Subcutaneous abdominal adipose tissue (tissue), 5 donors: ENCODE data around the gene EXOC3L2.
A peak's percentile ranks its signal among the peaks of the same experiment; 100 is the strongest.

ENCODE experiments used
- H3K27ac ChIP-seq: one replicate; pipeline ENCODE4 v1.7.0; 2013; ENCODE audit warnings: low read depth, mild to moderate bottlenecking, inconsistent platforms, low read length, moderate library complexity
- H3K27me3 ChIP-seq, 5 donors: one replicate each; pipeline ENCODE4 v1.7.0; 2013; ENCODE audit warnings: low read length in 5 of 5, inconsistent platforms in 1 of 5; ENCODE audit not compliant: control insufficient read depth in 5 of 5, insufficient read depth in 4 of 5
- H3K36me3 ChIP-seq, 5 donors: one replicate each; pipeline ENCODE4 v1.7.0; 2013; ENCODE audit warnings: low read length in 5 of 5; ENCODE audit not compliant: control insufficient read depth in 5 of 5, insufficient read depth in 5 of 5
- H3K4me1 ChIP-seq, 5 donors: one replicate each; pipeline ENCODE4 v1.7.0; 2013; ENCODE audit warnings: low read length in 5 of 5, mild to moderate bottlenecking in 3 of 5, moderate library complexity in 1 of 5; ENCODE audit not compliant: control insufficient read depth in 5 of 5, insufficient read depth in 5 of 5
- H3K4me3 ChIP-seq, 5 donors: one replicate each; pipeline ENCODE4 v1.7.0; 2013; ENCODE audit warnings: low read length in 5 of 5, low read depth in 1 of 5
- H3K9ac ChIP-seq, 5 donors: one replicate each; pipeline ENCODE4 v1.7.0; 2013; ENCODE audit warnings: low read length in 5 of 5, mild to moderate bottlenecking in 4 of 5, moderate library complexity in 3 of 5
- H3K9me3 ChIP-seq, 5 donors: one replicate each; pipeline ENCODE4 v1.7.0; 2013; ENCODE audit warnings: low read length in 5 of 5; ENCODE audit not compliant: control insufficient read depth in 5 of 5
- donor health status: healthy.
- donor health status: healthy.
- donor health status: healthy.
- donor health status: healthy.
- donor health status: healthy.

The EXOC3L2 gene

GRCh38 chr19:45262570-45262969 is 17.4 kb upstream of the EXOC3L2 start:
- Histone ChIP-seq H3K9me3 (no peaks in the 10 kb centered on the region), H3K36me3 (peaks cover 0 to 34% (median 22%) of the 10 kb centered on the region in 5 donors)

DNA sequence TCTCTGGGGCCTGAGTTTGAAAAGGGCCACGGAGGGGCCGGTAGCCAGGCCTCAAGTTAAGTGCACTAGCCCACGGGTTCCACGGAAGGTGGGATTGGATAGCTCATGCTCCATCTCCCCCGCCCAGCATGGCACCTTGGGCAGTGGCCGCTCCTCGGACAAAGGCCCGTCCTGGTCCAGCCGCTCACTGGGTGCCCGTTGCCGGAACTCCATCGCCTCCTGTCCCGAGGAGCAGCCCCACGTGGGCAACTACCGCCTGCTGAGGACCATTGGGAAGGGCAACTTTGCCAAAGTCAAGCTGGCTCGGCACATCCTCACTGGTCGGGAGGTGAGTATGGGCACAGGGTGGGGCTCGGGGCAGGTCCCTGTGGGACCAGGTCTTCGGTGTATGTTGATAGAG is 13.7 kb upstream of the EXOC3L2 start:
- Histone ChIP-seq H3K27ac (no peak overlapping the region), H3K27me3 (no peaks in the 10 kb centered on the region), H3K4me1 (peaks cover 1 to 14% (median 4%) of the 10 kb centered on the region in 5 donors), H3K9me3 (no peaks in the 10 kb centered on the region), H3K4me3 (no peak overlapping the region), H3K36me3 (peaks cover 0 to 20% (median 8%) of the 10 kb centered on the region in 5 donors), H3K9ac (no peak overlapping the region)

More at GRCh38 chr19:45262570-45262969, 17.4 kb upstream of the EXOC3L2 start:
- no peaks in the 10 kb centered on the region for H3K27me3 ChIP-seq
- H3K9ac ChIP-seq: no peak overlapping the region
- peaks cover 0 to 1% (median 0%) of the 10 kb centered on the region in 5 donors for H3K4me1 ChIP-seq
- no peak overlapping the region for H3K27ac ChIP-seq
- H3K4me3 ChIP-seq: no peak overlapping the region

GRCh38 chr19:45256836-45257235 is 11.6 kb upstream of the EXOC3L2 start:
- Histone ChIP-seq H3K9ac (no peak overlapping the region), H3K27me3 (no peaks in the 10 kb centered on the region), H3K4me1 (peaks cover 4 to 34% (median 24%) of the 10 kb centered on the region in 5 donors), H3K36me3 (peaks cover 0 to 13% (median 8%) of the 10 kb centered on the region in 5 donors), H3K9me3 (no peaks in the 10 kb centered on the region), H3K27ac (no peak overlapping the region), H3K4me3 (no peak overlapping the region)

- H3K9me3 ChIP-seq: no peaks in the 10 kb centered on the region
- no peak overlapping the region for H3K4me3 ChIP-seq
- H3K36me3 ChIP-seq: peaks cover 0 to 9% (median 5%) of the 10 kb centered on the region in 5 donors
- H3K27me3 ChIP-seq: no peaks in the 10 kb centered on the region
- peaks cover 4 to 40% (median 29%) of the 10 kb centered on the region in 5 donors for H3K4me1 ChIP-seq
- H3K9ac ChIP-seq: peak overlapping the region in 1 of 5 donors; percentile 41
- H3K27ac ChIP-seq: no peak overlapping the region
Measured at GRCh38 chr19:45255611-45256157, 10.5 kb upstream of the EXOC3L2 start.

DNA sequence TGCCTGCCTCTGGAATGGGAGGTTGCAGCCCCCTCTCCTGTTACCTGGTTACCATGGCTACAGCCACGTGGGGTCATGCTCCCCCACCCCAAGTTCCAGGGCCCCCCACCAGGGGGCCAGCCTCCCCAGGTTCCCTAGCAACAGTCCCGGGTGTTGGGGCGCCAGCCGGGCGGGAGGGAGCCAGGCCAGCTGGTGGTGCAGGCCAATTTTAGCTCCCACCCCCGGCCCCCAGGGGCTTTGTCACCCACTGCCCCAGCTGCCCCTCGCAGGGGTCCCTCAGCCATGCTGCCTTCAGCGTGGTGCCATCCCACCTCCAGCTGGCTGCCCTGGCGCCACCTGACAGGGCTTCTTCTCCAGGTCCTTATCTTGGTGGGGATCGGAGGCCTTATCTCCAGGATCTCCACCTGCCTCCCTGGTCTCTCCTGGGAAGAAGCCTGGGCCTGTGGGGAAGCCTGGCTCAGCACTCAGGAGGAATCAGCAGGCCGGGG is 8.9 kb upstream of the EXOC3L2 start:
- Histone ChIP-seq H3K27me3 (no peaks in the 10 kb centered on the region), H3K27ac (no peak overlapping the region), H3K4me3 (no peak overlapping the region), H3K36me3 (peaks cover 0 to 7% (median 3%) of the 10 kb centered on the region in 5 donors), H3K9ac (peak overlapping the region in 1 of 5 donors; percentile 55), H3K9me3 (no peaks in the 10 kb centered on the region), H3K4me1 (peaks cover 2 to 48% (median 35%) of the 10 kb centered on the region in 5 donors)

DNA sequence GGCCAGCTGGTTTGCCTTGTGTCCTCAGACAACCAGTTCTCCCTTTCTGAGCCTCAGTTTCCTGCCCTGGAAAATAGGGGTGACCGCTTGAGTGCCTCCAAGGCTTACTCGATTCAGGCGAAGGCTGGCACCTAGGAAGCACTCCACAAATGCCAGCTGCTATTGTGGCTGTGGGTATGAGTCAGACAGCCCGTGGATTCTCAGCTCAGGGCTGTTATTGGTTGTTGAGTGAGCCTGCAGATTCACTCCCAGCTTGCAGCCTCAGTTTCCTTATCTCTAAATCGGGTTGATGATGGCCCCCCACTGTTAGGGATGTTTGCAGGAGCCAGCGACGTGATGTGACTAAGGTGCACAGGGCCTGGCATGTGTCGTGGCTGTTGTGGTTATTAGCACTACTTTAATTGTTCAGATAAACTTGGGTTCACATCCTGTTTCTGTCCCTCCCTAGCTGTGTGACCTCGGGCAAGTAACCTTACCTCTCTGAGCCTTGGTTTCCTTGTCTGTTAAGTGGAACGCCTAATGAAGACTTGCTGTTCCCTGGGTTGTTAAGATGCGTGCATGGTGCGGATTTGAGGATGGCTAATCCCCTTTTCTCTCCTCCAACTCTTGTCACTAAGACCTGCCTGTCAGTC is 8.3 kb upstream of the EXOC3L2 start:
- H3K9me3 ChIP-seq: no peaks in the 10 kb centered on the region
- H3K9ac ChIP-seq: peak overlapping the region in 3 of 5 donors; percentile 23 to 92 (median 80)
- H3K27me3 ChIP-seq: no peaks in the 10 kb centered on the region
- H3K36me3 ChIP-seq: peaks cover 0 to 5% (median 0%) of the 10 kb centered on the region in 5 donors
- no peak overlapping the region for H3K27ac ChIP-seq
- peak overlapping the region in 2 of 5 donors; percentile 24 to 79 for H3K4me3 ChIP-seq
- H3K4me1 ChIP-seq: peaks cover 2 to 51% (median 39%) of the 10 kb centered on the region in 5 donors

DNA sequence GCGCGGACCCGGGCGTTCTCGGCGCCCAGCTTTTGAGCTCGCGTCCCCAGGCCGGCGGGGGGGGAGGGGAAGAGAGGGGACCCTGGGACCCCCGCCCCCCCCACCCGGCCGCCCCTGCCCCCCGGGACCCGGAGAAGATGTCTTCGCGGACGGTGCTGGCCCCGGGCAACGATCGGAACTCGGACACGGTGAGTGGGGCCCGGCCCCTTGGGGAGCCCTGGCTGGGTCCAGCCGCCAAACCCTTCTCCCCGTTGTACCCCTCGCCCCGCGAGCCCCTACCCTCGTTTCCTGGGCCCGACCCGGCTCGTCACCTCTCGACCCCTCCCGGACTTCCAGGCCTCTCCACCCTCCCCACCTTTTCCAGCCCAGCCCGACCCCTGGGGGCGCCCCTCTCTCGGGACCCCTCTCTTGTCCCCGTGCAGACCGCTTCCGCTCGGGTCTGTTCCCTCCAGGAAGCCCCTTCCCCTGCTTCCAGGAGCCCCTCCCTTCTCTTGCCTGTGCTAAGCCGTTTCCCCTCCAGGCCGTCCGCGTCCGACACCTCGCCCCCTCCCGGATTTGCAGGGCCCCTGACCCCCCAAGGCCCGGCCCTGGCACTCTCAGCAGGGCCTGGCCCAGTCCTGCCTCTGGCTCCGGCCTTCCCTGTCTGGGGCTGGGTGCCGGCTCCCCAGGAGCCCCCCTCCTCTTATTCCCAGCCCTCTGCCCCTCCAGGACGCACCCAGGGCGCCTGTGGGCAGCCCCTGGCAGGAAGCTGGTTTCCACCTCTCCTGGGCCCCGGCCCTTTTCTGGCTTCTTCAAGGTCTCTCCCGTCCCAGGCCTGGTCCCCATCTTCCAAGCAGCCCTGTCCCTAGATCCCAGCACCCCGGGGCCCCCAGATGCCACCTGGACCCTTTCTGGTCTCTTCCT is 6.5 kb upstream of the EXOC3L2 start:
- no peaks in the 10 kb centered on the region for H3K9me3 ChIP-seq
- H3K27ac ChIP-seq: no peak overlapping the region
- H3K4me1 ChIP-seq: peaks cover 2 to 56% (median 39%) of the 10 kb centered on the region in 5 donors
- H3K36me3 ChIP-seq: peaks cover 0 to 5% (median 0%) of the 10 kb centered on the region in 5 donors
- H3K9ac ChIP-seq: peak overlapping the region; percentile 68 to 92 (median 88)
- H3K4me3 ChIP-seq: peak overlapping the region; percentile 63 to 81 (median 79)
- H3K27me3 ChIP-seq: no peaks in the 10 kb centered on the region

- Histone ChIP-seq H3K27me3 (no peaks in the 10 kb centered on the region), H3K4me3 (peak within 1 kb of the TSS; percentile 79 to 95 (median 82)), H3K36me3 (peaks cover 0 to 5% (median 0%) of the 10 kb centered on the region in 5 donors), H3K9me3 (no peaks in the 10 kb centered on the region), H3K4me1 (peaks cover 2 to 56% (median 40%) of the 10 kb centered on the region in 5 donors), H3K9ac (peak within 1 kb of the TSS; percentile 68 to 92 (median 88)), H3K27ac (peak within 1 kb of the TSS; percentile 46)
Measured at GRCh38 chr19:45250832-45251451, 5.7 kb upstream of the EXOC3L2 start, which contains the start of gene MARK4. Gene MARK4, plus strand, starts transcription at chr19:45251271. Its CDS starts 318 bp downstream, at chr19:45251589.

GRCh38 chr19:45250216-45250831 is 5.1 kb upstream of the EXOC3L2 start:
- Histone ChIP-seq H3K36me3 (peaks cover 0 to 5% (median 0%) of the 10 kb centered on the region in 5 donors), H3K9me3 (no peaks in the 10 kb centered on the region), H3K9ac (peak overlapping the region in 4 of 5 donors; percentile 72 to 83 (median 80)), H3K4me1 (peaks cover 2 to 54% (median 40%) of the 10 kb centered on the region in 5 donors), H3K4me3 (peak overlapping the region; percentile 69 to 95 (median 82)), H3K27me3 (no peaks in the 10 kb centered on the region), H3K27ac (peak overlapping the region; percentile 46)
